DOHH2 (cell line): ENCODE measurements around the gene FAM107B.

Experiments used
- CTCF ChIP-seq: fragments of 200-600 bp; sonication (generic); IDR thresholded peaks from one replicate; pipeline ENCODE4 v1.5.1; 2014; ENCODE audit warnings: antibody characterized with exemption, mild to moderate bottlenecking, low read depth, low read length; ENCODE audit not compliant: poor library complexity, severe bottlenecking
- EZH2phosphoT487 ChIP-seq: fragments of 200-600 bp; sonication (generic); IDR thresholded peaks from 2 replicates; pipeline ENCODE4 v1.6.1; 2017; ENCODE audit warnings: borderline replicate concordance, mild to moderate bottlenecking, antibody characterized with exemption, low read length, moderate library complexity, mixed read lengths

GRCh38 chr10:14594878-14595525 lies 179.7 kb downstream of the FAM107B start:
- TF ChIP-seq CTCF (no peak), EZH2phosphoT487 (no peak)
